GM21515 (cell line): ENCODE results near the gene SASH3.

Source experiments
- ATAC-seq: cut with Tn5 transposase; IDR thresholded peaks from one replicate; pipeline ENCODE4 v1.9.1; 2021; ENCODE audit not compliant: unreplicated experiment

SASH3 gene

DNA sequence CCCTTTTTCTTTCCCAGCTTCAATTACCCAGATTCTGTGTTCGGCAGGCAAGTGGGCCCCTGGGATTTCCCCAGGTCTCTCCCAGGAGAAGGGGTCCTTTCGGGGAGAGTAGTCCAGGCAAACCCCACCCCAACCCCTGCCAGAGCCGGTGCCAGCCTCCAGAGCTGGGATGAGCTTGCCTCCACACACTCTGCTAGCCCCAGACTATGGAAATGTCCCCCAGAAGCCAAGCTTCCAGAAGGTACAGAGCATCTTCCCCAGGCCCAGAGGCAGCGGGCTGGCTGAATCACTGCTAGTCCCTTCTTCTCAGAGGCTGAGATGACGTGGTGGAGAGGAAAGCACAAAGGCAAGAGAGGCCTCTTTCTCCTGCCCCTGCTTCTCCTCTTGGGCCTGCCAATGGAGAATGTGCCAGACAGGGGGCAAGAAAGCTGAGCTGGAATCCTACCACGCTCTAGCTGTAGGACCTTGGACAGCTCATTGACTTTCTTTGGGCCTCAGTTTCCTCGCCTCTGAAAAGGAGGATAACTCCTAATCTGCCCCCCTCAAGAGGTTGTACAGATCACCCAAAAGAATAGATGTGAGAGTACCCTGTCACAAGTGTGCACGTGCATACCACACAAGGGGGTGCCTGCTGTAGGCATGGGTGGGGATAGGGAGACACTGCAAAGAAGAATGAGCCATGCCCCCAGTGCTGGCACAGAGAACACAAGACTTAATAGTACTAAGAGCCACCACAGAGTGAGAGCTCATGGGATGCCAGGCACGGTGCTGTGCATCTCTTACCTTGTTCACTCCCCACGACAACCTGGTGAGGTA, 2.1 kb downstream of the SASH3 start:
- no peak for ATAC-seq

DNA sequence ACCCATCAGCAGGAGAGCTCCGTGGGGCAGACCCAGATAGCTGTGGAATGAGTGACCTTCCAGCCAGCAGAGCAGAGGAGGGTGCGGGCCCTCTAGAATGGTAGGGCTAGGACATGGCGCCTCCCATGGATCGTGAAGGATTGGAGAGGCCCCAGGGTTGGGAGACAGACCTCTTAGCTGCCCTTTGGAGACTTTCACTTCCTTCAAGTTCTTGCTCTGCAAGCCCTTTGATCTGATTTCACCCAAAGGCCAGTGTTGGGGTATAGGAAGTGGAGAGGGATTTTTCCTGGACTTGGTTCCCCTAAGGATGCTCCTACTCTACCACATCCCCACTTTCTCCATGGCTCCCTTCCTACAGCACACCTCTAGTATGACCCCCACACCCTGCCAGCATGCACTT, 3.0 kb downstream of the SASH3 start:
- no peak for ATAC-seq

- no peak for ATAC-seq
Observed at GRCh38 chrX:129783291-129783713, 3.6 kb downstream of the SASH3 start.

DNA sequence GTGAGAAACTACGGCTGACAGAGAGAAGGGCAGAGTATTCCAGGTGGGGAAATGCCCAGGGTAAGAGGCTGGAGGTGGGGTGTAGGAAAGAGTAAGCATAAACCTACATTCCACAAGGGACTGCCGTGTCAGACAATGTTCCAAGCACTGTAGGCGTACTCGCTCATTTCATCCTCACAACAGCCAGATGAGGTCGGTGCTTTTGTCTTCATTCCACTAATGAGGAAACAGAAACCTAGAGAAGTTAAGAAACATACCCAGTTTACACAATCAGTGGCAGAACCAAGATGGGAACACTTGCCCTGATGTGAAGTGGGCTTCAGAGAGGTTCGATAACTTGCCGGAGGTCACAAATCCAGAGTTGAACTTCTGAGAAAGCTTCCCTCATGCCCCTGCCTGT, 4.6 kb downstream of the SASH3 start:
- ATAC-seq: no peak

GRCh38 chrX:129785160-129785947, 5.6 kb downstream of the SASH3 start:
- ATAC-seq: no peak

DNA sequence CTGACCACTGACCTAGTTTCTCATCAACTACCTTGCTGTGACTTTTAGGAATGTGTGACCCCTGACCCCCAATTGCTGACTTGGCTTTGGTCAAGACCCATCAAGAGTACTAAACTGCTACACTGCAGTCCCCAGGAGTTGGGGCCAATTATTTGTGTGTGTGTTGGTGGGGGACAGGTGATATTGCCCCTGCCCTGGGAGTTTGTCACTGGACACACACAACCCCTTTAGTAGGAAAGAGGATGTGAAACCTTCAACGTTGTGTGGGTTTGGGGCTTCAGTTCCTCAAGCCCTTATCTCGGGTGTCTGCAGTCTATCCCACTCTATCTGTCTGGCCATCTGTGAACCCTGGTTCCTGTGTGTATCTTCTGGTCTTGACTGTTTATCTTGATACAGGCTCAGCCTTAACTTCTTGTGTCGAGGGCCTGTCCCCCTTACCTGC, 6.5 kb downstream of the SASH3 start:
- peak; percentile 76 for ATAC-seq

GRCh38 chrX:129787336-129788055, 7.7 kb downstream of the SASH3 start:
- no peak for ATAC-seq

DNA sequence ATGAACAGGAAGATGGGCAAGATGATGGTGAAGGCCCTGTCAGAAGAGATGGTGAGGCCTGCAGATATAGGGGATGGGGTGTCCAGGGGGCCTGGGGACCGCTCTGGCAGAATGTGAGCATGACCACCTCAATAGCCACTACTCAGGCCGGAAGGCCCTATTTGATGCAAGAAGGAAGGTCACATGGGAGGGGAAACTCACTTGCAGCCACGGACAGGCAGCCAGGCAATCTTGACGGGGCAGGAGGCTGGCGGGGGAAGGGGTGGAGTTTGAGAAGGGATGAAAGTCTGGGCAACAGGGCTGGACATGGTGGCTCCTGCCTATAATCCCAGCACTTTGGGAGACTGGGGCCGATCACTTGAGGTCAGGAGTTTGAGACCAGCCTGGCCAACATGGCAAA, 8.8 kb downstream of the SASH3 start:
- no peak for ATAC-seq

DNA sequence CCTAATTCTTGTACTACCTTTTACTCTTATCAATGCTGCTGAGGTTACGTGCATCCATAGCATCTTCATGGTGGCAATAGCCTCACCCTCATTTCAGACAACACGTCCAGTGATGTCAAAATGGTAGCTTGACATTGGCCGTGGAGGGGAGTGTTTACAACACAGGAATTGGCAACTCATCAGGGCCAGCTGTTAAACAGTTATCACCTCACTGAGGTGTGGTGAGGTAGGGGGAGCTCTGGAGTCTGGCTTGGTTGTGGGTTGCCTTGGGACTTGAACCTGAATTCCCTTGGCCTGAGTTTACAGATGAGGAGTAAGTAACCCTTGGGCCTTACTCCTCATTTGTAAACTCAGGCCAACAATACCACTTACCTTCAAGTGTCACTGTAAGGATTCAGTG, 10.4 kb downstream of the SASH3 start:
- ATAC-seq: no peak

- no peak for ATAC-seq
Observed at GRCh38 chrX:129790808-129791207, 11.1 kb downstream of the SASH3 start.

DNA sequence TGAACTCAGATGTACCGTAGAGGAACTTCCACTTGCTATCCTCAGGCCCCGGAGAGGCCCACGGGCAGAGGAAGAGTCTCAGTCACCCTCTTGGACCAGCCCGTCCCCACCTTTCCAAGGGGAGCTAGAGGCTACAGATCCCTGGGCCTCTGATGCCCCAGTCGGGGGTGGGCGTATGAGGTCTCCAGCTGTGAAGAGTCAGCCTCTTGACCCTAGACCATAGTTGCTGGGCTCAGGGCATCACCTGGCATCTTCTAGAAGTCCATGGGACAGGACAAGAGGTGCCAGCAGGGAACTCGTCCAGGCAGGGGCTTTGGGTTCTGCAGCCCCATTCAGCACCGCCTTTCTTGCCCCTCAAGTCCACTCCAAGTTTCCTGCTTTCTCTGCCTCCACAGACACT, 11.6 kb downstream of the SASH3 start:
- ATAC-seq: no peak

GRCh38 chrX:129791961-129792570, 12.3 kb downstream of the SASH3 start:
- no peak for ATAC-seq

GRCh38 chrX:129792586-129793291, 13.0 kb downstream of the SASH3 start:
- ATAC-seq: no peak

DNA sequence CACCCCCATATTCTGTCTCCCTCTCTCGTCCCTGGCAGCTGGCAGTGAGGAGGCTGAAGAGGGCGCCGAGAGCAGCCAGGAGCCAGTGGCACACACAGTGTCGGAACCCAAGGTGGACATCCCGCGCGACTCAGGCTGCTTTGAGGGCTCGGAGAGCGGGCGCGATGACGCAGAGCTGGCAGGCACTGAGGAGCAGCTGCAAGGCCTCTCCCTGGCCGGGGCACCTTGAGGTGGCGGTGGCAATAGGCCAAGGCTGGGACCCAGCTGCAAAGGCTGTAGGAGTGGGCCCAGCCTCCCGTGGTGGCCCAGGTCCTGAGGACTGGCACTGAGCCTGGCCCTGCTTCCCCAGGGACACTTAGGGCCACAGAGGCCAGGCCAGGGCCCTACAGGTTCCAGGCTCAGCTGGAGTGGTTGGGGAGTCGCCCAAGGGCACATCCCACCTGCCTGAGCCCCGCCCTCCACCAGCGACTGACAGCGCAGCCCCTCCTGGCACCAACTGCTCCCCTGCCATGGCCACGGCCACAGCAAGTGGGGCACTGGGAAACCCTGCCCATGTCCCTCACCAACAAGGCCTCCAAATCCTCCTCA, 13.9 kb downstream of the SASH3 start:
- no peak for ATAC-seq

DNA sequence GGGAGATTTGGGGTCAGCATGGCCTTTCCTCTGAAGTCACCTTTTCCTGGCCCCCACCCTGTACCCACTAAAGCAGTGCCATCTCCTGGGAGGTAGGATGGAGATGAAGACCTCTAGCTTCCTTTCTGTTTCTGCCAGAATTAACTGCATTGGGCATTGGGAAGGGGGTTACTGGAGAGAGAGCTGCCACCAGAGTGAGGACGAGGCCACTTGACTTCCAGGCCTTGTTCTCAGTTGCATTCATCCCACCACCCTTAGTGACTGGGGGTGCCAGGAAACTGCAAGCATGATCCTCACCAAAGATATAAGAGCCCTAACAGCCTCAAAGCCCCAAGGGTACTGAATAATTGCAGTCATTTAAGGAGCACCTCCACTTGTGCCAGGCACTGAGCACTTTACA, 15.8 kb downstream of the SASH3 start:
- no peak for ATAC-seq

DNA sequence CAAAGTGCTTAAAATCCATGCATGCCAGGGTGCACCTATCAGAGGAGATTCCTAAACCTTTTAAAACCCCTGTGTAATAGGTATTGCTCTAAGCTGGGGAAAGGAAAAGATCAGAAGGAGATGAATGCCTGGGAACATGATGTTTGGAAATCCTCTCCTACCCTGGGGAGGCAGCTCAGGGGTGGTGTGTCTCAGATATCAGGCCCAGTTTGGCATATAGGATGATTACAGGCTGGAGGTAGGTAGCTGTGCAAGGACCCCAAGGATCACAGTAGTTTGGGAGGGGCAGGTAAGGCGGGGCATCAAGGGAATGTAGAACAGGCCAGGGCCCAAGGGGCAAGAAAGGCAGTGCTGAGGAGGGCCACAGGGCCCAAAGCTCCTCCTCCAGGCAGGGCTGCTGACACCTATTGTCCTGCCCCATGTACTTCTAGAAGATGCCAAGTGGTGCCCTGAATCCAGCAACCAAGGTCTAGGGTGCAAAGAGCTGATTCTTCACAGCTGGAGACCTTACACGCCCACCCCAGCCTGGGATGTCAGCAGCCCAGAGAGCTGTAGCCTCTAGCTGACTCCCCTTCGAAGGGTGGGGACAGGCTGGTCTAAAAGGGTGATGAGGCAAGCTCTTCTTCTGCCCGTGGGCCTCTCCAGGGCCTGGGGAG, 17.6 kb downstream of the SASH3 start:
- no peak for ATAC-seq

DNA sequence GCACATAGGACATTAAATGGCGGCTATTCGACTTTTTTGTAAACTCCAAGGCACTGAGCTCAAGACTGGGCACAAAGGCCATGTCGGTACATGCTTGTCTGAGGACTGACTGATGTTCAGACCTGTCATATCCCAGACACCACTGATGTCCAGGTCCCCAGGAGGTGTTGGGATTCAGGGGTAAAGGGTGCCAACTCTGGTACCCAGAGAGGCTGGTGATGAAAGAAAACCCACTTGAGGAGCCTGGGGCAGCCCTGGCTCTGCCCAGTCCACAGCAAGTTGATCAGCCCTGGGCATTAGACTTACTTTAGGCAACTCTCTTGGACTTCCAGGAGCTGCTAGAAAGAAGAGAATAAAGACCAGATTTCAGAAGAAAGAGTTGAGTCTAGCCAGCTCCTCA, 18.7 kb downstream of the SASH3 start:
- no peak for ATAC-seq

- no peak for ATAC-seq
Observed at GRCh38 chrX:129798888-129799287, 19.1 kb downstream of the SASH3 start.

- no peak for ATAC-seq
Observed at GRCh38 chrX:129800186-129800585, 20.4 kb downstream of the SASH3 start.

- no peak for ATAC-seq
Observed at GRCh38 chrX:129802863-129803262, 23.1 kb downstream of the SASH3 start.
